A549 treated with DMSO at 1 μM for 4 hours (cell line): ENCODE data around the gene TP53. TPM values are rescaled to one million over a fixed set of nuclear protein-coding genes. Genes with fewer than 3 reads are reported as not detected.

Experiments used
- total RNA-seq: library from RNA; stranded (reverse); fragments of 200-300 nt; extraction: Qiagen RNA extraction; gene quantifications from 5 replicates; pipeline ENCODE4 v1.2.3, GENCODE V29; 2022; ENCODE audit warnings: low read depth

TP53 gene
- 50.2 to 60.1 TPM (median 56.6 TPM) in 5 replicates for total RNA-seq

GRCh38 chr17:7687072-7687907, at the start of gene TP53:
Gene TP53, minus strand, starts transcription at chr17:7687490. Its CDS starts 10,896 bp downstream, at chr17:7676594.

GRCh38 chr17:7716901-7717755, 29.8 kb upstream of the TP53 start, which contains the start of gene DNAH2:
Gene DNAH2, plus strand, starts transcription at chr17:7717744. Its CDS starts 1,991 bp downstream, at chr17:7719735.

GRCh38 chr17:7704601-7705268, 17.4 kb upstream of the TP53 start, which contains the start of gene EFNB3:
Gene EFNB3, plus strand, starts transcription at chr17:7705202. Its CDS starts 397 bp downstream, at chr17:7705599.

GRCh38 chr17:7687908-7688807, 868 bp upstream of the TP53 start, which contains the start of gene WRAP53:
Gene WRAP53, plus strand, starts transcription at chr17:7688477. Its CDS starts 172 bp downstream, at chr17:7688649.

GRCh38 chr17:7650509-7651096, 36.7 kb downstream of the TP53 start, which contains the start of gene ATP1B2:
Gene ATP1B2, plus strand, starts transcription at chr17:7650926. Its CDS starts 593 bp downstream, at chr17:7651519.

GRCh38 chr17:7629939-7630571, 57.2 kb downstream of the TP53 start, which contains the start of gene SHBG:
Gene SHBG, plus strand, starts transcription at chr17:7630135. Its CDS starts 38 bp downstream, at chr17:7630173.

GRCh38 chr17:7627250-7628121, 59.8 kb downstream of the TP53 start, which contains the start of gene SAT2:
Gene SAT2, minus strand, starts transcription at chr17:7627821. Its CDS starts 186 bp downstream, at chr17:7627635.

Other genes starting within 250 kb of the TP53 start
- 0.86 to 1.3 TPM (median 1.1 TPM) in 5 replicates for gene FGF11, start 248.0 kb downstream of the TP53 start, total RNA-seq
- 5.4 to 7.8 TPM (median 7.1 TPM) in 5 replicates for gene CHRNB1, start 242.4 kb downstream of the TP53 start, total RNA-seq
- 21.4 to 26.2 TPM (median 24.4 TPM) in 5 replicates for gene ZBTB4, start 207.9 kb downstream of the TP53 start, total RNA-seq
- not detected in 5 replicates for gene SLC35G6, start 206.0 kb downstream of the TP53 start, total RNA-seq
- gene POLR2A, start 203.1 kb downstream of the TP53 start, total RNA-seq: 69.1 to 95.1 TPM (median 80.5 TPM) in 5 replicates
- 8.4 to 13.8 TPM (median 11.7 TPM) in 5 replicates for gene TNFSF12, start 138.4 kb downstream of the TP53 start, total RNA-seq
- gene TNFSF13, start 128.7 kb downstream of the TP53 start, total RNA-seq: 0.53 to 0.94 TPM (median 0.70 TPM) in 5 replicates
- 90.8 to 107 TPM (median 105 TPM) in 5 replicates for gene SENP3, start 125.6 kb downstream of the TP53 start, total RNA-seq
- gene CD68, start 107.9 kb downstream of the TP53 start, total RNA-seq: 31.9 to 41.8 TPM (median 37.0 TPM) in 5 replicates
- gene MPDU1, start 103.6 kb downstream of the TP53 start, total RNA-seq: 117 to 176 TPM (median 130 TPM) in 5 replicates
- gene SOX15, start 97.4 kb downstream of the TP53 start, total RNA-seq: 0.36 to 0.44 TPM (median 0.37 TPM) in 5 replicates
- 59.9 to 63.2 TPM (median 61.1 TPM) in 5 replicates for gene FXR2, start 72.6 kb downstream of the TP53 start, total RNA-seq
- gene SAT2, start 59.7 kb downstream of the TP53 start, total RNA-seq: 75.9 to 92.6 TPM (median 88.1 TPM) in 5 replicates
- 0.38 to 0.70 TPM (median 0.50 TPM) in 5 replicates for gene SHBG, start 57.4 kb downstream of the TP53 start, total RNA-seq
- gene ATP1B2, start 36.6 kb downstream of the TP53 start, total RNA-seq: 0.13 to 0.27 TPM (median 0.24 TPM) in 5 replicates
- 33.2 to 47.3 TPM (median 45.3 TPM) in 5 replicates for gene WRAP53, start 987 bp upstream of the TP53 start, total RNA-seq
- 1.2 to 1.9 TPM (median 1.6 TPM) in 5 replicates for gene EFNB3, start 17.7 kb upstream of the TP53 start, total RNA-seq
- 0.01 to 0.09 TPM (median 0.02 TPM) in 5 replicates for gene DNAH2, start 30.3 kb upstream of the TP53 start, total RNA-seq
- 17.7 to 24.0 TPM (median 19.0 TPM) in 5 replicates for gene KDM6B, start 146.7 kb upstream of the TP53 start, total RNA-seq
- 0.57 to 1.7 TPM (median 0.96 TPM) in 5 replicates for gene TMEM88, start 167.6 kb upstream of the TP53 start, total RNA-seq
- 191 to 232 TPM (median 215 TPM) in 5 replicates for gene NAA38, start 170.1 kb upstream of the TP53 start, total RNA-seq
- gene CYB5D1, start 170.5 kb upstream of the TP53 start, total RNA-seq: 21.2 to 25.1 TPM (median 23.1 TPM) in 5 replicates
- 66.5 to 79.7 TPM (median 70.3 TPM) in 5 replicates for gene CHD3, start 201.3 kb upstream of the TP53 start, total RNA-seq
- gene RNF227, start 228.8 kb upstream of the TP53 start, total RNA-seq: 1.4 to 2.0 TPM (median 1.6 TPM) in 5 replicates
- gene KCNAB3, start 242.4 kb upstream of the TP53 start, total RNA-seq: 1.8 to 3.3 TPM (median 2.4 TPM) in 5 replicates
- gene TRAPPC1, start 244.5 kb upstream of the TP53 start, total RNA-seq: 271 to 324 TPM (median 289 TPM) in 5 replicates
- gene CNTROB, start 244.7 kb upstream of the TP53 start, total RNA-seq: 37.7 to 45.9 TPM (median 41.4 TPM) in 5 replicates